ENCODE measurements around the gene CRYBA4. TPM values are rescaled to one million over a fixed set of nuclear protein-coding genes. Genes with fewer than 3 reads are reported as not detected.

Gene CRYBA4
- total RNA-seq, 4 donors from 2014 or later = not detected

- Histone ChIP-seq H3K27ac (no peak overlapping the region), H3K27me3 (no peaks in the 10 kb centered on the region), H3K4me3 (no peak overlapping the region), H3K4me1 (peaks cover 0 to 20% (median 2%) of the 10 kb centered on the region in 4 donors), H3K36me3 (peaks cover 0 to 6% (median 0%) of the 10 kb centered on the region in 3 donors), H3K9me3 (no peaks in the 10 kb centered on the region)
- TF ChIP-seq CTCF (IDR thresholded peaks at IDR 0.05) (no peak), EP300 (IDR thresholded peaks at IDR 0.05) (no peak), POLR2A (IDR thresholded peaks at IDR 0.05) (no peak)
- DNase-seq (ENCODE audit: low spot score in 2 of 2) = no peak
- WGBS, 2 donors = 91 to 98% methylated on average over 7 of the region's 7 CpGs
Measured at GRCh38 chr22:26577081-26577480, 44.7 kb upstream of the CRYBA4 start.

DNA sequence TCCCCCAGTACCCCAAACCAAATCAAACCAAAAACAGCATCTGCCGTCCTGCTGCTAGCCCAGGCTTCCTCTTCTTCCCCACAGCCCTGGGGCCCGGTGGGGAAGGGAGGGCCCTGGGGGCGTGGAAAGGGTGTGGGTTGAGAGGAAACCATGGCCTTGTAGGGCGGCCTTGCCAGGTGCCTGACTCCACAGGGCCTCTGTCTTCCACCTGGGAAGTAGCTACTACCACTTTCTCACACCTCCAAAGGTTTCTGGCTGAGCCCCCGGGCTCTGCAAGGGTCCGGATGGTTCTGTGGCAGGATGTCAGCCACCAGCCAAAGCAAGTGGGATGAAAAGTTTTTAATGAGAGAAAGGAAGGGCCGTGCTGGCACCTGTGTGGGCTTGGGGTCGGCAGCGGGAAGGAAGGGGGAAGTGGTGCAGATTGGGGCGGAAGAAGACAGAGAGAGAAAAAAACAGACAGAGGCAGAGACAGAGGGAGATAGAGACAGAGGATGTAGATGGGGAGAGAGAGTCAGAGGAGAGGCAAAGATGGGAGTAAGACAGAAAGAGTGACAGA is 42.4 kb upstream of the CRYBA4 start:
- TF ChIP-seq EP300 (IDR thresholded peaks at IDR 0.05) (no peak), POLR2A (IDR thresholded peaks at IDR 0.05) (no peak), CTCF (IDR thresholded peaks at IDR 0.05) (no peak)
- Histone ChIP-seq H3K4me3 (no peak overlapping the region), H3K36me3 (peaks cover 0 to 12% (median 0%) of the 10 kb centered on the region in 3 donors), H3K9me3 (no peaks in the 10 kb centered on the region), H3K4me1 (peaks cover 0 to 19% (median 2%) of the 10 kb centered on the region in 4 donors), H3K27me3 (no peaks in the 10 kb centered on the region), H3K27ac (no peak overlapping the region)
- no peak for DNase-seq (ENCODE audit: low spot score in 2 of 2)
- WGBS, 2 donors = 54 to 62% methylated on average over 9 to 10 of the region's 10 CpGs

DNA sequence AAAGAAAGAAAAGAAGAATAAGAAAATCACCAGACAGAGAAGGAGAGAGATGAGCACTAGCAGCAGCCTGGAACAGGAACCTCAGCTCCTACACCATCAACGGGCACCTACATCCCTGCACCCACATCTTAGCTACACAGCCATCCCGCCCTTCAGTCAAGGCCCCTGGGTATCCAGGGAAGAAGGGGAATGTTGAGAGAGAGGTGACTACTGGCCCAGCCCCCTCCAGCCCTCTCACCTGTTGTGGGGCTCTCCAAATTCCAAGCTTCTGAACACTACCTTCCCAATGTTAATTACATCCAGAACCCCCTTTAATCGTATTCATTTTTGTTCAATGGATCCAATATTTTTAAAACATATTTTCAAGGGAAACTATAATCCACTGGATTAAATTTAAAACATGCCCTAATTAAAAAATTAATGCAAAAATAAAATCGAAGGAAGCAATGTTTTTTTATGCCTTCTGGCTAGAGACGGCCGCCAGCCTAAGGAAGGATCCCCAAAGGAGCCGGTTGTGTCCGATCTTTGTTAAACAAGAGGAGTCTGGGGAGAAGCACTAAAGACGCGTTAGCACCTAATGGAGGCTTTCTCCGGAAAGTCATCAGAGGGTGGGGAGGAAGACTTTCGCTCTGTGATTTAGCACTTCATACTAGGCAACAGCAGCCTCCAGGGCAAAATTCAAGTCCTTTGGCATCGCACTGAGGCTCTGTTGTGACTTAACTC is 41.4 kb upstream of the CRYBA4 start:
- H3K27ac ChIP-seq = no peak overlapping the region
- H3K36me3 ChIP-seq = peaks cover 0 to 12% (median 0%) of the 10 kb centered on the region in 3 donors
- peaks cover 0 to 17% (median 4%) of the 10 kb centered on the region in 4 donors for H3K4me1 ChIP-seq
- no peak overlapping the region for H3K4me3 ChIP-seq
- H3K27me3 ChIP-seq = no peaks in the 10 kb centered on the region
- no peak for TF ChIP-seq POLR2A (IDR thresholded peaks at IDR 0.05)
- no peak for TF ChIP-seq EP300 (IDR thresholded peaks at IDR 0.05)
- no peak for TF ChIP-seq CTCF (IDR thresholded peaks at IDR 0.05)
- no peak for DNase-seq (ENCODE audit: low spot score in 2 of 2)
- no peaks in the 10 kb centered on the region for H3K9me3 ChIP-seq
- 59 to 62% methylated on average over 13 of the region's 13 CpGs for WGBS, 2 donors

DNA sequence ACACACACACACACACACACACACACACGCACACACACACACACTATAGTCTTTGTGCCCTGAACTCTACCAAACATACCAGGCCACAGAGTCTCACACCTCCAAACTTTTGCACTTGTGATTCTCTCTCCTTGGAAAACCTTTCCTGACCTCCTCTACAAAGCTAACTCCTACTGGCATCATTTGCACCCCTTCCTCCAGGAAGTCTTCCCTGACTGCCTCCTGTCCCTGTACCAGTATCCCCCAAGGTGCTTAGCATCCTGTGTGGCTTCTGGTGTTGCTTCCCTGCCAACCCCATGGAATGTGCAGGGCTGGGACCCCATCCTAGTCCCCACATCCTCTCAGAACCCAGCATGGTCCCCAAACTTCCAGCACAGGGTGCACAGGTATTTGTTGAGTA is 40.7 kb upstream of the CRYBA4 start:
- TF ChIP-seq POLR2A (IDR thresholded peaks at IDR 0.05) (no peak), EP300 (IDR thresholded peaks at IDR 0.05) (no peak), CTCF (IDR thresholded peaks at IDR 0.05) (no peak)
- Histone ChIP-seq H3K36me3 (peaks cover 0 to 12% (median 0%) of the 10 kb centered on the region in 3 donors), H3K4me1 (peaks cover 0 to 13% (median 6%) of the 10 kb centered on the region in 4 donors), H3K27ac (no peak overlapping the region), H3K4me3 (no peak overlapping the region), H3K9me3 (no peaks in the 10 kb centered on the region), H3K27me3 (no peaks in the 10 kb centered on the region)
- no peak for DNase-seq (ENCODE audit: low spot score in 2 of 2)
- 0 to 35% methylated on average over 1 of the region's 1 CpG for WGBS, 2 donors

- DNase-seq (ENCODE audit: low spot score in 2 of 2) = no peak
- WGBS, 2 donors = 98 to 100% methylated on average over 8 of the region's 8 CpGs
Measured at GRCh38 chr22:26581633-26582168, 40.1 kb upstream of the CRYBA4 start.

More at GRCh38 chr22:26581633-26582168, 40.1 kb upstream of the CRYBA4 start:
- Histone ChIP-seq H3K27me3 (no peaks in the 10 kb centered on the region), H3K9me3 (no peaks in the 10 kb centered on the region), H3K36me3 (peaks cover 0 to 12% (median 0%) of the 10 kb centered on the region in 3 donors), H3K4me3 (no peak overlapping the region), H3K27ac (no peak overlapping the region), H3K4me1 (peaks cover 0 to 11% (median 7%) of the 10 kb centered on the region in 4 donors)
- TF ChIP-seq CTCF (IDR thresholded peaks at IDR 0.05) (no peak), EP300 (IDR thresholded peaks at IDR 0.05) (no peak), POLR2A (IDR thresholded peaks at IDR 0.05) (no peak)

Data from tibial nerve (tissue), 4 donors.